Measurements from ENCODE around the gene ADCK1. TPM values are rescaled to one million over a fixed set of nuclear protein-coding genes. Genes with fewer than 3 reads are reported as not detected.

ADCK1 gene
- total RNA-seq, 1 experiment from 2014 or later = 8.8 TPM

- Mint-ChIP-seq H3K36me3 (ENCODE audit: insufficient read depth, unreplicated experiment) (no peaks in the 10 kb centered on the region), H3K27ac (ENCODE audit: unreplicated experiment) (no peak overlapping the region), H3K4me3 (ENCODE audit: unreplicated experiment) (no peak overlapping the region), H3K9me3 (ENCODE audit: unreplicated experiment) (no peaks in the 10 kb centered on the region), H3K4me1 (ENCODE audit: low read depth, unreplicated experiment) (no peaks in the 10 kb centered on the region), H3K27me3 (ENCODE audit: insufficient read depth, unreplicated experiment) (peaks cover 5% of the 10 kb centered on the region)
- no peaks in the 10 kb centered on the region for H3K36me3 ChIP-seq (ENCODE audit: control insufficient read depth, insufficient read depth, low read length)
- no peaks in the 10 kb centered on the region; the same call in 1 of the 2 replicates for H3K27me3 ChIP-seq (replicated peaks; ENCODE audit: control insufficient read depth, insufficient read depth, low read length)
- ChIA-PET CTCF (no interaction called here), POLR2A (no interaction called here)
- no peak for TF ChIP-seq CTCF (IDR thresholded peaks at IDR 0.05; ENCODE audit: insufficient read depth in 1 of 2, low read depth in 1 of 2, low read length in 1 of 2, severe bottlenecking in 1 of 2, unreplicated experiment in 1 of 2)
- BruUV-seq (replicated peaks) = no TSS peak
- DNase-seq = no peak
- intact Hi-C loops (cut with micrococcal nuclease; ENCODE audit: unreplicated experiment) = no loop called here
- no peaks in the 10 kb centered on the region for H3K4me1 ChIP-seq
- H3K4me3 ChIP-seq (ENCODE audit: low read depth, low read length) = no peak overlapping the region
- H3K9me3 ChIP-seq = no peaks in the 10 kb centered on the region
Measured at GRCh38 chr14:77965050-77965449, 165.1 kb downstream of the ADCK1 start.

DNA sequence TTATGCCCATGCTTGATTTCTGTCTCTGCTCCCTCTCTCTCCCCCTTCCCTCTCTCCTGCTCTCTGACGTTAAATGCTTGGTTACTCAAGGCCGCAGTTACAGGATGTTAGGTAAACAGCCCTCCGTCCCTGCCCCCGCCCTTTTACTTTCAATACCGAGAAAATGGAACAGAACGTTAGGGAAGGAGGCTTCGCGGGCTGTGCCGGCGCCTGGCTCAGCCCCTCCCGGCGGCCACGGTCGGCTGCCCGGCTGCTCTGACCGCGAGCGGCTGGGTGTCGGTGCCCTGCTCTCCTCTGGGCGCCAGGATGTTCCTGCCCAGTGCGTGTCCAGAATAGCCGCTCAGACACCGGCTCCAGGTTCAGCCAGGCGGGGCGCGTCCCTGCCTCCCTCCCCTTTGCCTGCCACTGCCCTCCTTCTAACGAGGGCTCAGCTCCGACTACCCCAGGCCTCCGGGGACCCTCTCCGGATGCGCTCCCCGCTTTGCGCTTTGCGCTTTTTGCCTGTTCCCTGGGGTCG is 166.1 kb downstream of the ADCK1 start:
- peak overlapping the region; percentile 55 for H3K4me3 Mint-ChIP-seq (ENCODE audit: unreplicated experiment)
- no peak for DNase-seq
- H3K27ac Mint-ChIP-seq (ENCODE audit: unreplicated experiment) = no peak overlapping the region
- intact Hi-C loops (cut with micrococcal nuclease; ENCODE audit: unreplicated experiment) = no loop called here
- no peaks in the 10 kb centered on the region for H3K9me3 ChIP-seq
- BruUV-seq (replicated peaks) = no TSS peak
- H3K4me1 ChIP-seq = no peaks in the 10 kb centered on the region
- H3K27me3 Mint-ChIP-seq (ENCODE audit: insufficient read depth, unreplicated experiment) = peaks cover 5% of the 10 kb centered on the region
- no peak overlapping the region for H3K4me3 ChIP-seq (ENCODE audit: low read depth, low read length)
- H3K27me3 ChIP-seq (replicated peaks; ENCODE audit: control insufficient read depth, insufficient read depth, low read length) = no peaks in the 10 kb centered on the region; the same call in 1 of the 2 replicates
- H3K36me3 ChIP-seq (ENCODE audit: control insufficient read depth, insufficient read depth, low read length) = no peaks in the 10 kb centered on the region
- ChIA-PET POLR2A (no interaction called here), CTCF (no interaction called here)
- no peaks in the 10 kb centered on the region for H3K4me1 Mint-ChIP-seq (ENCODE audit: low read depth, unreplicated experiment)
- H3K36me3 Mint-ChIP-seq (ENCODE audit: insufficient read depth, unreplicated experiment) = no peaks in the 10 kb centered on the region
- TF ChIP-seq CTCF (IDR thresholded peaks at IDR 0.05; ENCODE audit: insufficient read depth in 1 of 2, low read depth in 1 of 2, low read length in 1 of 2, severe bottlenecking in 1 of 2, unreplicated experiment in 1 of 2) = no peak
- H3K9me3 Mint-ChIP-seq (ENCODE audit: unreplicated experiment) = no peaks in the 10 kb centered on the region

- intact Hi-C loops (cut with micrococcal nuclease; ENCODE audit: unreplicated experiment) = no loop called here
- ChIA-PET POLR2A (no interaction called here), CTCF (no interaction called here)
- TF ChIP-seq CTCF (IDR thresholded peaks at IDR 0.05; ENCODE audit: insufficient read depth in 1 of 2, low read depth in 1 of 2, low read length in 1 of 2, severe bottlenecking in 1 of 2, unreplicated experiment in 1 of 2) = no peak
- H3K4me3 Mint-ChIP-seq (ENCODE audit: unreplicated experiment) = no peak overlapping the region
- no peak overlapping the region for H3K4me3 ChIP-seq (ENCODE audit: low read depth, low read length)
- no TSS peak for BruUV-seq (replicated peaks)
- no peak overlapping the region for H3K27ac Mint-ChIP-seq (ENCODE audit: unreplicated experiment)
- H3K36me3 Mint-ChIP-seq (ENCODE audit: insufficient read depth, unreplicated experiment) = no peaks in the 10 kb centered on the region
- H3K4me1 Mint-ChIP-seq (ENCODE audit: low read depth, unreplicated experiment) = no peaks in the 10 kb centered on the region
- H3K9me3 Mint-ChIP-seq (ENCODE audit: unreplicated experiment) = no peaks in the 10 kb centered on the region
- no peak for DNase-seq
- H3K27me3 ChIP-seq (replicated peaks; ENCODE audit: control insufficient read depth, insufficient read depth, low read length) = no peaks in the 10 kb centered on the region; the same call in 1 of the 2 replicates
- H3K27me3 Mint-ChIP-seq (ENCODE audit: insufficient read depth, unreplicated experiment) = peaks cover 5% of the 10 kb centered on the region
- H3K36me3 ChIP-seq (ENCODE audit: control insufficient read depth, insufficient read depth, low read length) = no peaks in the 10 kb centered on the region
- no peaks in the 10 kb centered on the region for H3K4me1 ChIP-seq
- H3K9me3 ChIP-seq = no peaks in the 10 kb centered on the region
Measured at GRCh38 chr14:77967110-77967509, 167.2 kb downstream of the ADCK1 start.
